Lung (tissue), 12 donors: Measurements from ENCODE around the gene LAMP5. TPM values are rescaled to one million over a fixed set of nuclear protein-coding genes. Genes with fewer than 3 reads are reported as not detected.

Experiments used
- ATAC-seq: fragments of 200-7000 bp; cut with Tn5 transposase; one replicate; pipeline ENCODE4 v1.9.1; 2020; ENCODE audit warnings: moderate number of reproducible peaks; ENCODE audit not compliant: insufficient read depth, low FRiP score
- DNase-seq, 3 donors: peaks; one replicate each; pipeline ENCODE4 v3.0.0-alpha.2; 2013 to 2017
- H3K27ac ChIP-seq, 2 donors: one replicate each; pipeline ENCODE4 v1.5.1; 2013; ENCODE audit warnings: mild to moderate bottlenecking in 2 of 2, moderate library complexity in 2 of 2, control low read depth in 1 of 2, inconsistent platforms in 1 of 2, low read depth in 1 of 2, low read length in 1 of 2
- H3K27me3 ChIP-seq, 3 donors: one replicate each; pipeline ENCODE4 v1.5.1; 2013; ENCODE audit warnings: low read length in 2 of 3; ENCODE audit not compliant: control insufficient read depth in 3 of 3, insufficient read depth in 3 of 3
- H3K36me3 ChIP-seq, 4 donors: one replicate each; pipeline ENCODE4 v1.5.1; 2013; ENCODE audit warnings: low read length in 4 of 4, mild to moderate bottlenecking in 1 of 4, moderate library complexity in 1 of 4; ENCODE audit not compliant: control insufficient read depth in 4 of 4, insufficient read depth in 4 of 4
- H3K4me1 ChIP-seq, 5 donors: one replicate each; pipeline ENCODE4 v1.5.1; 2013; ENCODE audit warnings: low read length in 5 of 5, mild to moderate bottlenecking in 2 of 5, moderate library complexity in 1 of 5; ENCODE audit not compliant: control insufficient read depth in 5 of 5, insufficient read depth in 5 of 5
- H3K4me3 ChIP-seq: one replicate; pipeline ENCODE4 v1.5.1; 2013; ENCODE audit warnings: mild to moderate bottlenecking, control low read depth, moderate library complexity
- H3K9ac ChIP-seq, 2 donors: one replicate each; pipeline ENCODE4 v1.5.1; 2013; ENCODE audit warnings: low read length in 2 of 2, control low read depth in 1 of 2; ENCODE audit not compliant: insufficient read depth in 1 of 2
- H3K9me3 ChIP-seq, 4 donors: one replicate each; pipeline ENCODE4 v1.5.1; 2013; ENCODE audit warnings: low read length in 3 of 4, mild to moderate bottlenecking in 1 of 4, moderate library complexity in 1 of 4; ENCODE audit not compliant: control insufficient read depth in 4 of 4, insufficient read depth in 3 of 4
- CTCF ChIP-seq: IDR thresholded peaks from 2 replicates; pipeline ENCODE4 v1.5.1; 2012; ENCODE audit warnings: mild to moderate bottlenecking; ENCODE audit errors: control extremely low read depth, extremely low read depth
- WGBS, 2 donors: extraction: QIAGEN DNeasy Blood & Tissue Kit; methylation state at CpG; one replicate each; pipeline ENCODE4 v1.1.7; 2013; 5-methylcytosine and 5-hydroxymethylcytosine counted together
- polyA plus RNA-seq, 2 donors: library from polyadenylated mRNA; stranded (reverse); fragments of 200-250 nt; gene quantifications; one replicate each; pipeline ENCODE4 v1.2.1, GENCODE V29; 2013
- total RNA-seq, 2 donors: library from RNA; depleted of rRNA in 1 of 2; stranded (reverse); fragments of >200 nt in 1 of 2; gene quantifications; one replicate each; pipeline ENCODE4 v1.2.1, GENCODE V29; 2014 to 2021
- donor health status: control.
- donor health status: control.
- donor health status: Bipolar disorder and iron deficiency.
- donor health status: healthy.
- donor health status: DM: yes; HTN: yes; CAD: no.

The LAMP5 gene
- total and polyA plus RNA-seq, 4 donors: 0.06 to 3.3 (median 0.23) TPM

GRCh38 chr20:9572670-9573069 lies 58.3 kb downstream of the LAMP5 start:
- Histone ChIP-seq H3K9ac (no peak overlapping the region), H3K4me3 (no peak overlapping the region), H3K27me3 (peaks cover 0 to 3% (median 2%) of the 10 kb centered on the region in 3 donors), H3K9me3 (no peaks in the 10 kb centered on the region), H3K27ac (no peak overlapping the region), H3K4me1 (no peaks in the 10 kb centered on the region), H3K36me3 (no peaks in the 10 kb centered on the region)
- TF ChIP-seq CTCF: no peak
- WGBS, 2 donors: 18 to 25% methylated on average over 2 of the region's 2 CpGs
- DNase-seq (no peak), ATAC-seq (no peak)

GRCh38 chr20:9573335-9574151 lies 59.2 kb downstream of the LAMP5 start:
- 52 to 53% methylated on average over 13 of the region's 13 CpGs for WGBS, 2 donors
- no peak for ATAC-seq
- Histone ChIP-seq H3K27ac (no peak overlapping the region), H3K36me3 (no peaks in the 10 kb centered on the region), H3K27me3 (peaks cover 0 to 3% (median 2%) of the 10 kb centered on the region in 3 donors), H3K4me3 (no peak overlapping the region), H3K4me1 (no peaks in the 10 kb centered on the region), H3K9me3 (no peaks in the 10 kb centered on the region), H3K9ac (no peak overlapping the region)
- no peak for TF ChIP-seq CTCF
- DNase-seq: peak in 1 of 3 donors; percentile 5

GRCh38 chr20:9574181-9574580 lies 59.8 kb downstream of the LAMP5 start:
- TF ChIP-seq CTCF: no peak

More at GRCh38 chr20:9574181-9574580, 59.8 kb downstream of the LAMP5 start:
- no peaks in the 10 kb centered on the region for H3K4me1 ChIP-seq
- H3K27ac ChIP-seq: no peak overlapping the region
- no peaks in the 10 kb centered on the region for H3K36me3 ChIP-seq
- peaks cover 0 to 3% (median 2%) of the 10 kb centered on the region in 3 donors for H3K27me3 ChIP-seq
- no peak overlapping the region for H3K4me3 ChIP-seq
- DNase-seq: no peak
- no peak for ATAC-seq
- WGBS, 2 donors: 64 to 68% methylated on average over 7 of the region's 7 CpGs
- no peak overlapping the region for H3K9ac ChIP-seq
- no peaks in the 10 kb centered on the region for H3K9me3 ChIP-seq
